Upper lobe of left lung (tissue), 6 donors: ENCODE measurements around the gene BLM. TPM values are rescaled to one million over a fixed set of nuclear protein-coding genes. Genes with fewer than 3 reads are reported as not detected.

ENCODE experiments used
- ATAC-seq, 2 donors: fragments of 200-7000 bp; cut with Tn5 transposase; one replicate each; pipeline ENCODE4 v1.9.1; 2022; ENCODE audit warnings: mild to moderate bottlenecking in 2 of 2, moderate library complexity in 2 of 2; ENCODE audit not compliant: low FRiP score in 2 of 2
- DNase-seq, 2 donors: peaks; one replicate each; pipeline ENCODE4 v3.0.0-alpha.2; 2019 to 2020
- H3K27ac ChIP-seq, 4 donors: fragments of 200-600 bp; sonication (generic); one replicate each; pipeline ENCODE4 v1.5.1; 2016 to 2019
- H3K27me3 ChIP-seq, 4 donors: fragments of 200-600 bp; sonication (generic); one replicate each; pipeline ENCODE4 v1.5.1; 2017 to 2019
- H3K36me3 ChIP-seq, 4 donors: fragments of 200-600 bp; sonication (generic); one replicate each; pipeline ENCODE4 v1.5.1; 2016 to 2019
- H3K4me1 ChIP-seq, 4 donors: fragments of 200-600 bp; sonication (generic); one replicate each; pipeline ENCODE4 v1.5.1; 2018 to 2019
- H3K4me3 ChIP-seq, 4 donors: fragments of 200-600 bp; sonication (generic); one replicate each; pipeline ENCODE4 v1.5.1; 2017 to 2019; ENCODE audit warnings: mild to moderate bottlenecking in 2 of 4, moderate library complexity in 1 of 4
- H3K9me3 ChIP-seq, 4 donors: fragments of 200-600 bp; sonication (generic); one replicate each; pipeline ENCODE4 v1.5.1; 2018 to 2019
- CTCF ChIP-seq, 6 experiments: fragments of 450-650 bp in 4 of 6; fragments of 200-600 bp in 2 of 6; sonication (generic) in 2 of 6; IDR thresholded peaks; one replicate each; pipeline ENCODE4 v1.5.1; 2016 to 2019; ENCODE audit warnings: antibody characterized with exemption in 6 of 6
- EP300 ChIP-seq, 4 donors: sonication (generic); formaldehyde crosslinking; IDR thresholded peaks; one replicate each; pipeline ENCODE4 v1.5.1; 2017; ENCODE audit warnings: antibody characterized with exemption in 4 of 4, control low read depth in 2 of 4
- POLR2A ChIP-seq, 4 donors: fragments of 450-650 bp; IDR thresholded peaks; one replicate each; pipeline ENCODE4 v1.5.1; 2016 to 2017; ENCODE audit warnings: antibody characterized with exemption in 4 of 4, mild to moderate bottlenecking in 2 of 4
- POLR2AphosphoS5 ChIP-seq, 2 donors: sonication (generic); formaldehyde crosslinking; IDR thresholded peaks; one replicate each; pipeline ENCODE4 v1.5.1; 2017; ENCODE audit warnings: antibody characterized with exemption in 2 of 2
- WGBS, 2 donors: methylation state at CpG; one replicate each; pipeline ENCODE4 v1.1.5; 2017 to 2018; 5-methylcytosine and 5-hydroxymethylcytosine counted together
- total RNA-seq, 6 donors: library from RNA; depleted of rRNA in 4 of 6; stranded (reverse); fragments of >200 nt in 4 of 6; gene quantifications; one replicate each; pipeline versions ENCODE4 v1.1.0 to v1.2.1, GENCODE V29; 2016 to 2021
- donor health status: DM: no; HTN: no; CAD: no; lungs with moderate emphysema.
- donor health status: DM: no; HTN: yes; CAD: no; lungs with severe emphysema.

Gene BLM
- total RNA-seq, 6 donors from 2014 or later: 0.76 to 31.4 (median 2.6) TPM

- peak in 1 of 2 donors; percentile 79 for ATAC-seq
- Histone ChIP-seq H3K9me3 (no peaks in the 10 kb centered on the region), H3K4me3 (no peak overlapping the region), H3K4me1 (peaks cover 0 to 12% (median 0%) of the 10 kb centered on the region in 4 donors), H3K36me3 (no peaks in the 10 kb centered on the region), H3K27me3 (no peaks in the 10 kb centered on the region), H3K27ac (no peak overlapping the region)
- DNase-seq: peak in 1 of 2 donors; percentile 58
- TF ChIP-seq EP300 (IDR thresholded peaks at IDR 0.05): no peak
- TF ChIP-seq CTCF (IDR thresholded peaks at IDR 0.05): peak in 3 of 6 experiments; percentile 10 to 34 (median 20)
- 75 to 76% methylated on average over 9 of the region's 9 CpGs for WGBS, 2 donors
These were observed 15.1 kb upstream of the BLM start for GRCh38 chr15:90701880-90702630.

- H3K4me3 ChIP-seq: no peak overlapping the region
- DNase-seq: no peak
- TF ChIP-seq CTCF (IDR thresholded peaks at IDR 0.05) (no peak), EP300 (IDR thresholded peaks at IDR 0.05) (no peak), POLR2A (IDR thresholded peaks at IDR 0.05) (no peak), POLR2AphosphoS5 (IDR thresholded peaks at IDR 0.05) (no peak)
- ATAC-seq: no peak
- H3K27ac ChIP-seq: no peak overlapping the region
- 96 to 100% methylated on average over 5 of the region's 5 CpGs for WGBS, 2 donors
- no peaks in the 10 kb centered on the region for H3K27me3 ChIP-seq
- H3K36me3 ChIP-seq: no peaks in the 10 kb centered on the region
- H3K9me3 ChIP-seq: no peaks in the 10 kb centered on the region
- H3K4me1 ChIP-seq: peaks cover 0 to 12% (median 0%) of the 10 kb centered on the region in 4 donors
These were observed 13.7 kb upstream of the BLM start for GRCh38 chr15:90703455-90703854.

GRCh38 chr15:90705212-90705611 lies 11.9 kb upstream of the BLM start:
- H3K36me3 ChIP-seq: no peaks in the 10 kb centered on the region
- H3K4me3 ChIP-seq: no peak overlapping the region
- DNase-seq (no peak), ATAC-seq (no peak)
- 98 to 100% methylated on average over 4 of the region's 4 CpGs for WGBS, 2 donors
- no peak overlapping the region for H3K27ac ChIP-seq
- H3K27me3 ChIP-seq: no peaks in the 10 kb centered on the region
- H3K9me3 ChIP-seq: no peaks in the 10 kb centered on the region
- peaks cover 0 to 16% (median 1%) of the 10 kb centered on the region in 4 donors for H3K4me1 ChIP-seq
- no peak for TF ChIP-seq POLR2A (IDR thresholded peaks at IDR 0.05)
- TF ChIP-seq EP300 (IDR thresholded peaks at IDR 0.05): no peak
- no peak for TF ChIP-seq POLR2AphosphoS5 (IDR thresholded peaks at IDR 0.05)
- TF ChIP-seq CTCF (IDR thresholded peaks at IDR 0.05): no peak

- TF ChIP-seq EP300 (IDR thresholded peaks at IDR 0.05) (no peak), CTCF (IDR thresholded peaks at IDR 0.05) (no peak), POLR2A (IDR thresholded peaks at IDR 0.05) (no peak), POLR2AphosphoS5 (IDR thresholded peaks at IDR 0.05) (no peak)
- WGBS, 2 donors: 91 to 95% methylated on average over 7 of the region's 7 CpGs
- Histone ChIP-seq H3K27me3 (no peaks in the 10 kb centered on the region), H3K9me3 (no peaks in the 10 kb centered on the region), H3K4me1 (peaks cover 0 to 6% (median 1%) of the 10 kb centered on the region in 4 donors), H3K4me3 (no peak overlapping the region), H3K27ac (no peak overlapping the region), H3K36me3 (no peaks in the 10 kb centered on the region)
- DNase-seq (no peak), ATAC-seq (no peak)
These were observed 10.5 kb upstream of the BLM start for GRCh38 chr15:90706394-90707327.
